ENCODE data around the gene AGBL3. TPM values are rescaled to one million over a fixed set of nuclear protein-coding genes. Genes with fewer than 3 reads are reported as not detected.

AGBL3 gene
- total and polyA plus RNA-seq, 7 experiments from 2014 or later: 0.51 to 6.6 (median 2.9) TPM

DNA sequence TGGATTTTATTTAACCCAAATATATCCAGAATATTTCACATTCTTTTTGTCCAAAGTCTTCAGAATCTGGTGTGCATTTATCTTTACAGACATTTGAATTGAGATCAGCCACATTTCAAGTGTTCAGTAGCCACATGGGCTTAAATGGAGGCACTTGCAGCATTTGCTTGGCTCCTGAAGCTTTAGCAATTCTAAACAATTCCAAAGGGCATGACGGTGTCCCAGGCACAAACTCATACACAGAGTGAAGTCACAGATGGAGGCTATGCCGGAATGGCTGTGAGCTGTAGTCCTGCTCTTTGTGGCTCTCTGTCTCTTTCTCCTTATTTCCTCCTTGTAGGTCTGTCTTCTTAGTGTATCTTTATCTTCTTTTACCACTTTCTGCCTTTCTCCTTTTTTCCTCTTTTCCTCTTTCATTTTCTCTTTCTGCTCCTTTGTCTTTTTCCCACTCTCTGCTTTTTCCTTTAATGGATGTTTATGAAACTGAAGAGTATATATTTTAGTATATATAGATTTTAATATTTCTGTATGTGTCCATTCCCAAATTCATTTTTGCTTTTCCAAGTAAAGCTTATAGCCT lies 7.7 kb downstream of the AGBL3 start:
- Histone ChIP-seq H3K4me1 (ENCODE audit: control insufficient read depth in 2 of 2, insufficient read depth in 2 of 2, low read length in 2 of 2) (peaks cover 6 to 47% of the 10 kb centered on the region in 2 donors), H3K27ac (ENCODE audit: low read depth, low read length) (peak overlapping the region; percentile 6), H3K27me3 (ENCODE audit: control insufficient read depth in 2 of 2, insufficient read depth in 2 of 2, low read length in 2 of 2) (no peaks in the 10 kb centered on the region), H3K9me3 (ENCODE audit: control insufficient read depth in 2 of 3, low read length in 3 of 3) (no peaks in the 10 kb centered on the region), H3K4me3 (ENCODE audit: low read length) (no peak overlapping the region), H3K36me3 (ENCODE audit: control insufficient read depth in 2 of 3, insufficient read depth in 3 of 3, low read length in 3 of 3) (no peaks in the 10 kb centered on the region)
- ATAC-seq (no peak), DNase-seq (no peak)
- peaks cover 21 to 92% (median 83%) of the 10 kb centered on the region in 7 donors for H3K4me1 Mint-ChIP-seq
- H3K27ac Mint-ChIP-seq: peak overlapping the region in 8 of 9 donors; percentile 51 to 96 (median 92)
- H3K27me3 Mint-ChIP-seq: no peaks in the 10 kb centered on the region
- no peaks in the 10 kb centered on the region for H3K9me3 Mint-ChIP-seq
- CTCF ChIA-PET: interaction anchor here (0.6 to 0.9 kb wide), 3 partner anchors 8 to 179 kb away, joined by 3 to 5 read pairs (median 3); partner anchors contain the start of gene AGBL3
- peaks cover 0 to 41% (median 10%) of the 10 kb centered on the region in 5 donors for H3K36me3 Mint-ChIP-seq
- POLR2A ChIA-PET: interaction anchor here (4.0 kb wide), 1 partner anchor 8 kb away, joined by 26 read pairs; the partner anchor contains the start of gene AGBL3
- intact Hi-C loops (cut with micrococcal nuclease): loop anchor here in 1 of 2 donors (2.0 kb wide), 1 partner anchor 217 kb away; the partner anchor contains the start of gene WDR91
- peak overlapping the region in 1 of 10 donors; percentile 62 for H3K4me3 Mint-ChIP-seq

DNA sequence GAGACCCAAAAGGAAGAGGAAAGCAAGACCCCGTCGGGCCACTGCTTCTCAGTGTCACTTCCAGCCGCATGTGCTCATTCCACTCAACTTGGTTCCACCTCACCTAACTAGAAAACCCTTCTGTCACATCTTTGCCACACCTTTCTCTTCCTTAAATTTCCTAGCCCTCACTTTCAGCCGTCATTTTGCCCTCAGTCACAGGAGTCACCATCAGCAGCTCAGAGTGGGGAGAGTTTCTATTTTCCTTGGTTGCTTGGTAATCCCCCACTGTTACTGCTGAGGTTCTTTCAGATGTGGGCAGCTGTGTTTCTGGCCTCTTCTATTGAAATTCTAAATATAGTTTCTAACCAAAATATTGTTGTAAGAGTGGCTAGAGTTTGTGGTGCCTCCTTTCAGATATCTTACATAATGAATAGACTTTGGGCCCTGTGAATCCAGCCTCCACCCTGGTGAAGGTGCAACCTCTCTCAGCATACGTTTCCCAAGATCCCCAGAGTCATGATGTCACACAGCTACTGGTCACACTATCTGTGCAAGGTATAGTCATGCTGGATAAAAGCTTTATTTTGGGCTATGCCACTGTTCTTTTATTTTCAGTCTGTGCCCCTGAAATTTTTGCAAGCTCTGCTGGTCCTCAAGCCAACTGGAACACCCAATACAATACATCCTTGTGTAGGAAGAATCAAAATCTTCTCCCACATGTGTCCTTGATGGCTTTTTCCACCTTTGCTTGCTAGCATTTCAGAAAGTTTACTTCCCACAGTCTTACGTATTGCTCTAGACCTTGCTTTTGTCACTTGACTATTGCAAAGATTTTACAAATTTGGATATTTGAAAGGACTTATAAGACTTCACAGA lies 9.2 kb downstream of the AGBL3 start:
- no peaks in the 10 kb centered on the region for H3K27me3 Mint-ChIP-seq
- peaks cover 0 to 41% (median 15%) of the 10 kb centered on the region in 5 donors for H3K36me3 Mint-ChIP-seq
- H3K27ac Mint-ChIP-seq: peak overlapping the region; percentile 67 to 96 (median 92)
- CTCF ChIA-PET: interaction anchor here (0.6 to 0.8 kb wide), 2 partner anchors 9 to 16 kb away, joined by 3 read pairs; partner anchors contain the start of gene AGBL3
- peaks cover 14 to 79% (median 74%) of the 10 kb centered on the region in 7 donors for H3K4me1 Mint-ChIP-seq
- intact Hi-C loops (cut with micrococcal nuclease): loop anchor here (1.0 to 2.0 kb wide), 2 partner anchors 9 to 215 kb away; partner anchors contain the start of genes AGBL3 (in 1 of the 2) and WDR91 (in 1 of the 2)
- Histone ChIP-seq H3K27me3 (ENCODE audit: control insufficient read depth in 2 of 2, insufficient read depth in 2 of 2, low read length in 2 of 2) (no peaks in the 10 kb centered on the region), H3K9me3 (ENCODE audit: control insufficient read depth in 2 of 3, low read length in 3 of 3) (no peaks in the 10 kb centered on the region), H3K4me3 (ENCODE audit: low read length) (no peak overlapping the region), H3K4me1 (ENCODE audit: control insufficient read depth in 2 of 2, insufficient read depth in 2 of 2, low read length in 2 of 2) (peaks cover 6 to 47% of the 10 kb centered on the region in 2 donors), H3K27ac (ENCODE audit: low read depth, low read length) (peak overlapping the region; percentile 76), H3K36me3 (ENCODE audit: control insufficient read depth in 2 of 3, insufficient read depth in 3 of 3, low read length in 3 of 3) (no peaks in the 10 kb centered on the region)
- POLR2A ChIA-PET: interaction anchor here (1.0 to 4.0 kb wide), 3 partner anchors 10 to 176 kb away, joined by 3 to 26 read pairs (median 5); partner anchors contain the start of genes AGBL3 and TMEM140
- H3K9me3 Mint-ChIP-seq: no peaks in the 10 kb centered on the region
- DNase-seq: peak in 7 of 9 donors; percentile 26 to 65 (median 47)
- peak; percentile 80 for ATAC-seq
- H3K4me3 Mint-ChIP-seq: peak overlapping the region; percentile 1 to 79 (median 66)

DNA sequence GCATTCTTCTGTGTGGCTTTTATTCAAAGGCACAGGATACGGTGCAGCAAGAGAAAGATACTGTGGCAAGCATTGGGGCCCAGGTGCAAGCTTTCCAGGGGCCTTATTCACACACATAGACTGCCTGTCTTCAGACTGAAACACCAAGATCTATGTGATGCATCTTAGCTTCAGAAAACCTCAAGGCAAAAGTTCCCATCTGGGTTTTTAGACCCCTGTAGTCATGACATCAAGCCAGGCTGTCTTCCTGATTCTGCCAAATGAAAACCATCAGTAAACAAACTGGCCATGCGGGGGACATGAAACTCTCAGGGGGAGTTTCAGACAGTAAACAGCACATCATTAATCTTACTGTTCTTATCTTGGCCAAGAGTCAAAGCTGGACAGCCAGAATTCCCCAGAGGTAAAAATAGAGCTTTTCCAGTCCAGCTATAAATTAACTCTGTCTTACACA lies 9.8 kb downstream of the AGBL3 start:
- no peaks in the 10 kb centered on the region for H3K9me3 Mint-ChIP-seq
- peak overlapping the region in 8 of 10 donors; percentile 52 to 79 (median 66) for H3K4me3 Mint-ChIP-seq
- no peaks in the 10 kb centered on the region for H3K27me3 Mint-ChIP-seq
- DNase-seq (peak in 5 of 9 donors; percentile 13 to 45 (median 30)), ATAC-seq (peak; percentile 51)
- Histone ChIP-seq H3K36me3 (ENCODE audit: control insufficient read depth in 2 of 3, insufficient read depth in 3 of 3, low read length in 3 of 3) (no peaks in the 10 kb centered on the region), H3K4me1 (ENCODE audit: control insufficient read depth in 2 of 2, insufficient read depth in 2 of 2, low read length in 2 of 2) (peaks cover 6 to 47% of the 10 kb centered on the region in 2 donors), H3K27ac (ENCODE audit: low read depth, low read length) (peak overlapping the region; percentile 76), H3K27me3 (ENCODE audit: control insufficient read depth in 2 of 2, insufficient read depth in 2 of 2, low read length in 2 of 2) (no peaks in the 10 kb centered on the region), H3K9me3 (ENCODE audit: control insufficient read depth in 2 of 3, low read length in 3 of 3) (no peaks in the 10 kb centered on the region), H3K4me3 (ENCODE audit: low read length) (no peak overlapping the region)
- POLR2A ChIA-PET: interaction anchor here (0.8 to 4.0 kb wide), 3 partner anchors 10 to 175 kb away, joined by 3 to 26 read pairs (median 3); partner anchors contain the start of gene AGBL3
- intact Hi-C loops (cut with micrococcal nuclease): no loop called here
- peaks cover 0 to 41% (median 15%) of the 10 kb centered on the region in 5 donors for H3K36me3 Mint-ChIP-seq
- peaks cover 9 to 72% (median 67%) of the 10 kb centered on the region in 7 donors for H3K4me1 Mint-ChIP-seq
- CTCF ChIA-PET: interaction anchor here (0.8 kb wide), 1 partner anchor 10 kb away, joined by 3 read pairs; the partner anchor contains the start of gene AGBL3
- H3K27ac Mint-ChIP-seq: peak overlapping the region in 8 of 9 donors; percentile 89 to 96 (median 94)

DNA sequence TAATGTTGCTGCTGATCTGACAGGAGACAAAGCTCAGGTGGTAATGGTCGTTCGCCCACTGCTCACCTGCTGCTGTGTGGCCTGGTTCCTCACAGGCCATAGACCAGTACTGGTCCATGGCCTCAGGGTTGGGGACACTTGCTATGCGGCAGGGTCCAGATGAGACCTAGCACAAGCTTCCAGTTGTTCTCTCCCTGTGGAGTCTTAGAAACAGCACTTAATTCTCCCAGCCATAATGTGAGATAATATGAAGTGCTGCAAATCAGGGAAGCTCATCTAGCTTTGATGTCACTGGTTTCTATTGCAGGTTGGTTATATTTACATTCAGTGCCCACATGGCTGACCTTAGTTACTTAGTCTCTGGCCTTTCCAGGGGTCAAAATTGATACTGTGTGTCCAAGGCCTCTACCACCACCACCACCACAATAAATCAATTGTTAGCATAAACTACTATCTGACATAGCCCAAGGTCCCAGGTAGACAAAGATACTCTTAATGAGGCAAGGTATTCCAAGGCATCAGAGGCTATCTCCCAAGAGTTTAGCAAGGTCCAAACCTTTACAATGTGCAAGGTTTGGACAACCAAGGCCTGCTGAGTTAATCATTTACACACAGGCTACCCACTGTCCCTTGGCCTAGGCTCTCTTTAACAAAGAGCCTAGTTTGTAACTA lies 11.0 kb downstream of the AGBL3 start:
- intact Hi-C loops (cut with micrococcal nuclease): no loop called here
- peaks cover 9 to 60% (median 55%) of the 10 kb centered on the region in 7 donors for H3K4me1 Mint-ChIP-seq
- peaks cover 6 to 45% of the 10 kb centered on the region in 2 donors for H3K4me1 ChIP-seq (ENCODE audit: control insufficient read depth in 2 of 2, insufficient read depth in 2 of 2, low read length in 2 of 2)
- DNase-seq (no peak), ATAC-seq (no peak)
- ChIA-PET CTCF (interaction anchor here (0.6 to 0.9 kb wide), 3 partner anchors 9 to 176 kb away, joined by 3 to 5 read pairs (median 4); partner anchors contain the start of gene AGBL3), POLR2A (interaction anchor here (4.0 kb wide), 1 partner anchor 11 kb away, joined by 26 read pairs; the partner anchor contains the start of gene AGBL3)
- H3K36me3 ChIP-seq (ENCODE audit: control insufficient read depth in 2 of 3, insufficient read depth in 3 of 3, low read length in 3 of 3): no peaks in the 10 kb centered on the region
- H3K4me3 Mint-ChIP-seq: peak overlapping the region in 1 of 10 donors; percentile 62
- H3K27me3 ChIP-seq (ENCODE audit: control insufficient read depth in 2 of 2, insufficient read depth in 2 of 2, low read length in 2 of 2): no peaks in the 10 kb centered on the region
- H3K36me3 Mint-ChIP-seq: peaks cover 0 to 47% (median 16%) of the 10 kb centered on the region in 5 donors
- peak overlapping the region; percentile 76 for H3K27ac ChIP-seq (ENCODE audit: low read depth, low read length)
- H3K9me3 Mint-ChIP-seq: peaks cover 0 to 7% (median 0%) of the 10 kb centered on the region in 11 donors
- H3K4me3 ChIP-seq (ENCODE audit: low read length): no peak overlapping the region
- no peaks in the 10 kb centered on the region for H3K9me3 ChIP-seq (ENCODE audit: control insufficient read depth in 2 of 3, low read length in 3 of 3)
- no peaks in the 10 kb centered on the region for H3K27me3 Mint-ChIP-seq
- H3K27ac Mint-ChIP-seq: peak overlapping the region in 8 of 9 donors; percentile 5 to 96 (median 80)

DNA sequence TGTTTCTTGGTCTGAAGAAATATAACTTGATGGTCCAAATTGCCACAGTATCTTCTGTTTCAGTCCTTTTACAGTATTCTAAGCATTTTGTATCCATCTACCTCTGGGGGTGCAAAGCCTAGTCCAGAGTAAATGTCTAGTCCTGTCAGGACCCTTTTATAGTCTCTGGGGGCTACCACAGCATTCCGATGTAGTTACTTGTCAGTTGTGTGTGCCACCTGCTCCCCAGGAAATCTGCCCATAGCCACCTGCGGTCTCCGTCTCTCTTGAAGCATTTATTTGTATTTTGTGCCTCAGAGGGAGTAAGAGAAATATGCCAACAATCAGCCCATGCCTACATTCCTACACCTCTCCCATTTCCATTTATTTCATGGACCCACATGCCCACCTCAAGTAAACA lies 12.8 kb downstream of the AGBL3 start:
- Histone ChIP-seq H3K36me3 (ENCODE audit: control insufficient read depth in 2 of 3, insufficient read depth in 3 of 3, low read length in 3 of 3) (no peaks in the 10 kb centered on the region), H3K4me1 (ENCODE audit: control insufficient read depth in 2 of 2, insufficient read depth in 2 of 2, low read length in 2 of 2) (peaks cover 6 to 30% of the 10 kb centered on the region in 2 donors), H3K27ac (ENCODE audit: low read depth, low read length) (no peak overlapping the region), H3K9me3 (ENCODE audit: control insufficient read depth in 2 of 3, low read length in 3 of 3) (no peaks in the 10 kb centered on the region), H3K4me3 (ENCODE audit: low read length) (no peak overlapping the region), H3K27me3 (ENCODE audit: control insufficient read depth in 2 of 2, insufficient read depth in 2 of 2, low read length in 2 of 2) (no peaks in the 10 kb centered on the region)
- ChIA-PET POLR2A (no interaction called here), CTCF (no interaction called here)
- H3K36me3 Mint-ChIP-seq: peaks cover 0 to 44% (median 16%) of the 10 kb centered on the region in 5 donors
- peaks cover 0 to 7% (median 0%) of the 10 kb centered on the region in 11 donors for H3K9me3 Mint-ChIP-seq
- intact Hi-C loops (cut with micrococcal nuclease): no loop called here
- no peaks in the 10 kb centered on the region for H3K27me3 Mint-ChIP-seq
- DNase-seq: no peak
- H3K27ac Mint-ChIP-seq: peak overlapping the region in 5 of 9 donors; percentile 25 to 96 (median 46)
- no peak for ATAC-seq
- peaks cover 7 to 42% (median 37%) of the 10 kb centered on the region in 7 donors for H3K4me1 Mint-ChIP-seq
- no peak overlapping the region for H3K4me3 Mint-ChIP-seq
